Measurements from ENCODE around the gene ZNF333. TPM values are rescaled to one million over a fixed set of nuclear protein-coding genes. Genes with fewer than 3 reads are reported as not detected.
"Not testable (repeated sequence)": the region's sequence is repeated elsewhere in the genome, so short reads cannot be mapped to it uniquely, and the experiment has no call there.

The ZNF333 gene
- total RNA-seq, 2 donors from 2014 or later: 26.6 to 39.8 TPM

DNA sequence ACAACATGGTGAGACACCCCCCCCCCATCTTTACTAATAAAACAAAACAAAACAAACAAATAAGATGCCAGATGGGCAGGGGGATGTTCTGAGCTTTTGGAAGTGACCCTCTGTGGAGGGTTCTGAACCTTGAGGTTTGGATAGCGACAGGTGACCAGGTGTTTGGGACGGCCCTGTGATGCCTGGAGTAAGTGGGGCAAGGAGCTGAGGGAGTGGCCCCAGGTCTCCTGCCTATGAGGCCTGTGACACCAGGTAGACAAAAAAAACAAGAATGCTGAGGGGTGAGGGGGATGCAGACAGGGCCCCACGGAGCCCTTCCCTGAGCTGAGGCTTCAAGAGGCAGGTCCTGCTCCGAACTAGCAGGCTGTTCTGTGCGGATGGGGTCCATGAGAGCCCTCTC is 79.4 kb downstream of the ZNF333 start:
- intact Hi-C loops (cut with DNase I): loop anchor here (10.0 kb wide), 1 partner anchor 374 kb away; no protein-coding TSS in a partner anchor
- 91% methylated on average over 5 of the region's 5 CpGs for WGBS
- Histone ChIP-seq H3K4me1 (replicated peaks) (no peaks in the 10 kb centered on the region), H3K36me3 (no peaks in the 10 kb centered on the region), H3K9me3 (no peaks in the 10 kb centered on the region), H3K4me3 (no peak overlapping the region), H3K27me3 (replicated peaks; ENCODE audit: insufficient read depth) (no peaks in the 10 kb centered on the region), H3K27ac (no peak overlapping the region)
- no peak for TF ChIP-seq POLR2A (IDR thresholded peaks at IDR 0.05)
- no peak for TF ChIP-seq CTCF (IDR thresholded peaks at IDR 0.05)
- TF ChIP-seq POLR2AphosphoS5 (IDR thresholded peaks at IDR 0.05): no peak
- DNase-seq (ENCODE audit: low spot score): no peak

GRCh38 chr19:14770136-14770535 is 80.3 kb downstream of the ZNF333 start:
- no peaks in the 10 kb centered on the region for H3K4me1 ChIP-seq (replicated peaks)
- no peak overlapping the region for H3K4me3 ChIP-seq
- no peaks in the 10 kb centered on the region for H3K27me3 ChIP-seq (replicated peaks; ENCODE audit: insufficient read depth)
- no peak for TF ChIP-seq CTCF (IDR thresholded peaks at IDR 0.05)
- TF ChIP-seq POLR2A (IDR thresholded peaks at IDR 0.05): no peak
- no peak for TF ChIP-seq POLR2AphosphoS5 (IDR thresholded peaks at IDR 0.05)
- DNase-seq (ENCODE audit: low spot score): no peak
- intact Hi-C loops (cut with DNase I): no loop called here
- no peaks in the 10 kb centered on the region for H3K36me3 ChIP-seq
- 84% methylated on average over 5 of the region's 5 CpGs for WGBS
- H3K27ac ChIP-seq: no peak overlapping the region
- H3K9me3 ChIP-seq: no peaks in the 10 kb centered on the region

- H3K9me3 ChIP-seq: no peaks in the 10 kb centered on the region
- no peak overlapping the region for H3K27ac ChIP-seq
- no peaks in the 10 kb centered on the region for H3K27me3 ChIP-seq (replicated peaks; ENCODE audit: insufficient read depth)
- no peaks in the 10 kb centered on the region for H3K4me1 ChIP-seq (replicated peaks)
- TF ChIP-seq POLR2AphosphoS5 (IDR thresholded peaks at IDR 0.05) (no peak), CTCF (IDR thresholded peaks at IDR 0.05) (no peak), POLR2A (IDR thresholded peaks at IDR 0.05) (no peak)
- H3K36me3 ChIP-seq: no peaks in the 10 kb centered on the region
- no peak overlapping the region for H3K4me3 ChIP-seq
- WGBS: 85% methylated on average over 11 of the region's 11 CpGs
- DNase-seq (ENCODE audit: low spot score): no peak
- intact Hi-C loops (cut with DNase I): no loop called here
These were observed 81.3 kb downstream of the ZNF333 start for GRCh38 chr19:14770944-14771839.

DNA sequence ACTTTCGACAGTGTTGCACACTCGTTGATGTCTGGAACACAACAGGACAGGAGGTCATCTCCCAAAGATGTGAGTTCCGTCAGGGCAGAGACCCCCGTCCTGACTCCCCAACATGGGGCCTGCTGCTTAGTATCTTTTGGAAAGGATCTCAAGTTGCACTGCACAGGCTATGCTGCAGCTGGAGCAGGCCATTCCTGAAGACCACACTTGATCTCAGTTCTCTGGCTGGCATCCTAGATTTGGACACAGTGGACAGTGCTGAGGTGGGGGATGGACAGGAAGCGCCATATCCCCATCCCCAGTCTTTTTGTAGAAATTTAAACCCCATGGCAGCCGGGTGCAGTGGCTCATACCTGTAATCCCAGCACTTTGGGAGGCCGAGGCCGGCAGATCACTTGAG is 82.6 kb downstream of the ZNF333 start:
- Histone ChIP-seq H3K4me3 (no peak overlapping the region), H3K4me1 (replicated peaks) (no peaks in the 10 kb centered on the region), H3K9me3 (no peaks in the 10 kb centered on the region), H3K27me3 (replicated peaks; ENCODE audit: insufficient read depth) (no peaks in the 10 kb centered on the region), H3K36me3 (no peaks in the 10 kb centered on the region), H3K27ac (no peak overlapping the region)
- 90% methylated on average over 8 of the region's 8 CpGs for WGBS
- no peak for DNase-seq (ENCODE audit: low spot score)
- intact Hi-C loops (cut with DNase I): no loop called here
- TF ChIP-seq POLR2AphosphoS5 (IDR thresholded peaks at IDR 0.05): no peak

DNA sequence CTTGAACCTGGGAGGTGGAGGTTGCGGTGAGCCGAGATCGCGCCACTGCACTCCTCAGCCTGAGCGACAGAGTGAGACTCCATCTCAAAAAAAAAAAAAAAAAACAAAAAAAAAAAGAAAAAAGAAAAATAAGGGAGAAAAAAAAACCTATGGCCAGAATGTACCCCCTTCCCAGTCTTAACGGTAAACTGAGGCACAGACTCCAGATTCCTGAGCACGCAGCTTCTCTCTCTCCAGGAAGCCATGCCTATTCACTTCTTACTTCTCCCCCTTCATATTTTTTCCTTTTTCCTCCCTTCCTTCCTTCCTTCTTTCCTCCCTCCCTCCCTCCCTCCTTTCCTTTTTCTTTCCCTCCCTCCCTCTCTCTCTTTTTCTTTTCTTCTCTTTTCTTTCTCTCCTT is 83.1 kb downstream of the ZNF333 start:
- H3K9me3 ChIP-seq: no peaks in the 10 kb centered on the region
- no peaks in the 10 kb centered on the region for H3K27me3 ChIP-seq (replicated peaks; ENCODE audit: insufficient read depth)
- no peak for DNase-seq (ENCODE audit: low spot score)
- no peak for TF ChIP-seq POLR2AphosphoS5 (IDR thresholded peaks at IDR 0.05)
- no peak for TF ChIP-seq POLR2A (IDR thresholded peaks at IDR 0.05)
- no peak for TF ChIP-seq CTCF (IDR thresholded peaks at IDR 0.05)
- H3K27ac ChIP-seq: no peak overlapping the region
- 90% methylated on average over 7 of the region's 7 CpGs for WGBS
- H3K36me3 ChIP-seq: no peaks in the 10 kb centered on the region
- no peaks in the 10 kb centered on the region for H3K4me1 ChIP-seq (replicated peaks)
- intact Hi-C loops (cut with DNase I): no loop called here
- H3K4me3 ChIP-seq: no peak overlapping the region

GRCh38 chr19:14773722-14774121 is 83.9 kb downstream of the ZNF333 start:
- H3K27ac ChIP-seq; H3K9me3 ChIP-seq; H3K36me3 ChIP-seq; H3K4me3 ChIP-seq; DNase-seq (ENCODE audit: low spot score); H3K4me1 ChIP-seq (replicated peaks); H3K27me3 ChIP-seq (replicated peaks; ENCODE audit: insufficient read depth); intact Hi-C loops (cut with DNase I): not testable (repeated sequence)
- 74% methylated on average over 9 of the region's 9 CpGs for WGBS

All from prostate gland (tissue), 2 donors.